GM12864 (cell line): Measurements from ENCODE around the gene MTMR1.

Experiments
- DNase-seq: peaks from one replicate; pipeline ENCODE4 v3.0.0-alpha.2; 2011; ENCODE audit warnings: low read depth
- H3K4me3 ChIP-seq: 2 replicates; pipeline ENCODE4 v1.5.1; 2011; ENCODE audit warnings: mild to moderate bottlenecking, low read depth, low read length, control low read depth
- TF ChIP-seq, protein P1 (sequence below): IDR thresholded peaks from 2 replicates; pipeline ENCODE4 v1.5.1; 2011; ENCODE audit warnings: low read depth, mild to moderate bottlenecking, moderate library complexity, low read length, control low read depth, inconsistent platforms; ENCODE audit errors: missing control alignments

The MTMR1 gene

DNA sequence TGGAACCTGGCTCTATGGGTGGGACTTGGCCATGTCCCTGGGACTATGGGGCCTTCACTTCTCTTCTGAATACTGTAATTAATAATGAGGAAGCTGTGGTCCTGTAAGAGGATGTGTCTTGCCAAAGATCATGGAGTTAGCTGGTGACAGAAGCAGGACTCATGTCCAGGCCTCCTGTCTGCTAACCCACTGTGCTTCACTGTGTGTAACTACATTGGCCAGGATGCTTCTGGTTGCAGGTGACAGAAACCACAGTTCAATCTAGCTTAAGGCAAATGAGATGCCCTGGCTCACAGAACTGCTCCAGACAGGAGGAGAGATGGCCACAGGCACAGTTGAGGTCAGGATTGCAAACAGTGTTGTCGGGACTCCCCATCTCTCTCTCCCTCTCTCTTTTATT lies 3.1 kb downstream of the MTMR1 start:
- no peak for DNase-seq
- no peak overlapping the region for H3K4me3 ChIP-seq
- TF ChIP-seq, protein P1, sequence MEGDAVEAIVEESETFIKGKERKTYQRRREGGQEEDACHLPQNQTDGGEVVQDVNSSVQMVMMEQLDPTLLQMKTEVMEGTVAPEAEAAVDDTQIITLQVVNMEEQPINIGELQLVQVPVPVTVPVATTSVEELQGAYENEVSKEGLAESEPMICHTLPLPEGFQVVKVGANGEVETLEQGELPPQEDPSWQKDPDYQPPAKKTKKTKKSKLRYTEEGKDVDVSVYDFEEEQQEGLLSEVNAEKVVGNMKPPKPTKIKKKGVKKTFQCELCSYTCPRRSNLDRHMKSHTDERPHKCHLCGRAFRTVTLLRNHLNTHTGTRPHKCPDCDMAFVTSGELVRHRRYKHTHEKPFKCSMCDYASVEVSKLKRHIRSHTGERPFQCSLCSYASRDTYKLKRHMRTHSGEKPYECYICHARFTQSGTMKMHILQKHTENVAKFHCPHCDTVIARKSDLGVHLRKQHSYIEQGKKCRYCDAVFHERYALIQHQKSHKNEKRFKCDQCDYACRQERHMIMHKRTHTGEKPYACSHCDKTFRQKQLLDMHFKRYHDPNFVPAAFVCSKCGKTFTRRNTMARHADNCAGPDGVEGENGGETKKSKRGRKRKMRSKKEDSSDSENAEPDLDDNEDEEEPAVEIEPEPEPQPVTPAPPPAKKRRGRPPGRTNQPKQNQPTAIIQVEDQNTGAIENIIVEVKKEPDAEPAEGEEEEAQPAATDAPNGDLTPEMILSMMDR: no peak

DNA sequence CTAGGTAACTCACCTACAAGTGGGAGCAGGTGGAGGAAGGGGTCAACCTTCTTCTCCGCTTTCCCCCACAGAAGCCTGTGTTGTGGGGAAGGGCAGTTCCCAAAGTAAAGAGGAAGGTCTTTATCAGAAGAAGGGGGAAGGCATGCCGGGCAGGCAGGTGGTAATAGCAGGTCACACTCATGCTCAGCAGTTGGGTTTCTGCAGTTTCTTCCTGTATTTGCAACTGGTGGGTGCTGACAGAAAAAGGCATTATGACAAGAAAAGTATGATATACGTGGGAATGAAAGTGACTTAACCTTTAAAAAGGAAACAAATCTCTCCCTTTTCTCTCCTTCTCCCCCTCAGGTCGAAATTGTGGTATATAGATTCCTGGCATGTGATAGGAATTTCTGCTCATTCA lies 3.7 kb downstream of the MTMR1 start:
- TF ChIP-seq, protein P1: no peak
- no peak for DNase-seq
- no peak overlapping the region for H3K4me3 ChIP-seq

DNA sequence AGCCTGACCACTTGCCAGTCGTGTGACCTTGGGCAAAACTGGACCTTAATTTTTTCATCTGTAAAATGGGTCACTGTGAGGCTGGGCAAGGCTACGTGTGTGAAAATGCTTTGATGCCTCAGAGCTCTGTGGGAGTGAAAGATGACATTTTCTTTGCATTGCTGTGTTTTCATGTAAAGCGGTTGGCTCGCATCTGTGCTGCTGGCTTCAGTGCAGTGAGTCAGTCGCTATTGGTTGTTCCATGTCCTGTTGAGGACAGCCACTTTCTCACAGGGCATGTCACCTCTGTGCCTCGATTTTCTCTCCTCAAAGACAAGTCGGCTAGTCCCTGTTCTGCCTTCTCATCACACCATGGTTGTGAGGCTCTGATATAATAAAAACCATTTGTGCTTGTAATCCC lies 4.4 kb downstream of the MTMR1 start:
- no peak for DNase-seq
- TF ChIP-seq, protein P1: no peak
- no peak overlapping the region for H3K4me3 ChIP-seq

DNA sequence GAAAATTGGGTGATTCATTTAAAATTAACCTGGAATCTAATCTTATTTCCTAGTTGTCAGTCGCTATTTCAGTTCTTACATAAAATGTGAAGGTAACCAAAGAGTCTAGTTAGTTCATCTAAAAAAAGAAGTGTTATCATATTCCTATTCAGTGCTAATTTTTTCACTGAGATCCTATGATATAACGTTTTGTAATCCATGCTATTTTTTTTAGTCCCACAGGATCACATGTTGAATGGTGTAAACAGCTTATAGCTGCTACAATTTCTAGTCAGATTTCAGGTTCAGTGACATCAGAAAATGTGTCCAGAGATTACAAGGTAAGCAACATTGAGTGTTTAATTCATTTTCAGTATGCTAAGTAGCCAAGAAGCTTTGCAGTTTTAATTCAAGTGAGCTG lies 5.8 kb downstream of the MTMR1 start:
- DNase-seq: no peak
- TF ChIP-seq, protein P1: no peak
- no peak overlapping the region for H3K4me3 ChIP-seq

DNA sequence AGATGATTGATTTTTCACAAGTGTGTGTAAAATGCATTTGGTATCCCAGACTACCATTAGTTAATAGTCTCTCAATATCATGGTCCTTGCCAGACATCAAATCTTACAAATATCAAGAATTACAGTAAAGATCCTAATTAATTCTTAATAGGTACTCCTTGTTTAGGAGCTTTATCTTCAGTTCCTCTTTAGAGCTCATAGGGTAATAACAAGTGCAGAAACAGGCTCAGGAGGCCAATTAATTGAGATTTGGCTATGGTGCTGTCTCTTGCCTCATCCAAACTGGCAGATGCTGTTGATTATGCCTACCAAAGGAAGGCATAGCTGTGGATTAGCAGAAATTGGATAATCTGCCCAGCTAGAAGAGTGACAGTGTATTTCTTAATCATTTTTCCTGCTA lies 6.9 kb downstream of the MTMR1 start:
- no peak for DNase-seq
- H3K4me3 ChIP-seq: no peak overlapping the region
- TF ChIP-seq, protein P1: no peak

DNA sequence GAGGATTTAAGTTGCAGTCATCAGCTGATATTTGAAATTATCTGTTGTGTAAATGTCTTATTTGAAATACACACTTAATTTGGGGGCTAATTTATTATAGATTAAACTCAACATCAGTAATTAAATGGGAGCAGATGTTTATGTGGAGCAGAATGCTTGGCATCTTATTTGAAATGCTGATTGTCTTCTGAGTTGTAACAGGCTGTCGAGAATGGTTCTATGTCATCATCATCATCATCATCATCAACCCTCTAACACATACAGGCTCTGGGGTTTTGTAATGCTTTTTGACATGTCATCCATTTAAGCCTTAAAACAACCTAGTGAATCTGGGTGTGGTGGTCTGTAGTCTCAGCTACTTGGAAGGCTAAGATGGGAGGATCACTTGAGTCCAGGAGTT lies 8.2 kb downstream of the MTMR1 start:
- H3K4me3 ChIP-seq: no peak overlapping the region
- DNase-seq: no peak
- TF ChIP-seq, protein P1: no peak

DNA sequence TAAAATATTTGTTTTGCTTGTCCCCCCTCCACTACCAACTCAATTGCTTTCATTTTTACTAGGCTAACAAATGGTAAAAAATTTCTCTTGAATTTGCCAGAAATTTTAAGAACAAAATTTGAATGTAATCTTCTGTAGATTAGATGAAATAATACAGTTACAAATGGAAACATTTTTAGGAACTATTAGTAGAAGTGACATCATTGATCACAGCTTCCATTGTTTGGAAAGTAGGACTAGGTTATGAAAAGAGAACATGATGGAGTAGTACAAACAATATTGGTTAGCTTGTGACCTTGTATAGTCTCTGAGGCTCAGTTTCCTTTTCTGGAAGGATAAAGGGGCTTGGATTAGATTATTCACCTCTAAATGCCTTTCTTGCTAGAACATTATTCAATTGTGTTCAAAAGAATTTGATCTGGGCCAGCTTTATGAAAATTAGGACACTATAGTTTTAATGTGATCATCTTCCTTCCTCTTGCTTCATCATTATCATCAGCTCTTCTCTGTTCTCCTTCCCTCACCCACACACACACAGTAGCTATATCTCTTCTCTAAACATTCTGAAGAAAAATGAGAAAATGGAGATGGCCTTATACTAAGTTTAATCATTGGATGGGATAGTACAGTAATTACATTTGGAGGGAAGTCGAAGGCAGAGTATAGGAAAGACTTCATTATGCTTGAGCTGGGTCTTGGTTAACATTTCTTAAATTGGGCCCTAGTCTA lies 9.9 kb downstream of the MTMR1 start:
- no peak overlapping the region for H3K4me3 ChIP-seq
- DNase-seq: no peak
- TF ChIP-seq, protein P1: no peak
